Measurements from ENCODE around the gene PPP6R2. TPM values are rescaled to one million over a fixed set of nuclear protein-coding genes. Genes with fewer than 3 reads are reported as not detected.

The PPP6R2 gene
- total RNA-seq, 1 experiment from 2014 or later = 47.8 TPM

- POLR2A ChIA-PET = interaction anchor here (0.7 to 2.0 kb wide), 5 partner anchors 10 to 52 kb away, joined by 3 to 10 read pairs (median 4); partner anchors contain the start of genes MAPK11 and PLXNB2
- no peak overlapping the region for H3K4me3 Mint-ChIP-seq
- H3K9me3 Mint-ChIP-seq = no peaks in the 10 kb centered on the region
- ATAC-seq (no peak), DNase-seq (ENCODE audit: low spot score) (no peak)
- peaks cover 29% of the 10 kb centered on the region for H3K4me1 Mint-ChIP-seq
- CTCF ChIA-PET = interaction anchor here (0.6 to 3.3 kb wide), 13 partner anchors 9 to 264 kb away, joined by 3 to 41 read pairs (median 7); partner anchors contain the start of genes DENND6B, HDAC10, MAPK12 and PLXNB2
- no peaks in the 10 kb centered on the region for H3K36me3 Mint-ChIP-seq
- no peaks in the 10 kb centered on the region for H3K27me3 Mint-ChIP-seq (ENCODE audit: low read depth)
- H3K27ac Mint-ChIP-seq = peak overlapping the region; percentile 72
- no peak for TF ChIP-seq CDX4 (CRISPR knock-in tag; IDR thresholded peaks at IDR 0.05; ENCODE audit: borderline replicate concordance)
- no peak for TF ChIP-seq ZMAT4 (CRISPR knock-in tag; IDR thresholded peaks at IDR 0.05)
- TF ChIP-seq AR (CRISPR knock-in tag; IDR thresholded peaks at IDR 0.05) = no peak
- no peak for TF ChIP-seq TEAD1 (CRISPR knock-in tag; IDR thresholded peaks at IDR 0.05)
- TF ChIP-seq ZNF396 (CRISPR knock-in tag; IDR thresholded peaks at IDR 0.05; ENCODE audit: borderline replicate concordance) = no peak
- no peak for TF ChIP-seq OVOL2 (CRISPR knock-in tag; IDR thresholded peaks at IDR 0.05; ENCODE audit: borderline replicate concordance)
- TF ChIP-seq NFATC4 (CRISPR knock-in tag; IDR thresholded peaks at IDR 0.05) = no peak
- no peak for TF ChIP-seq ZNF671 (CRISPR knock-in tag; IDR thresholded peaks at IDR 0.05)
- TF ChIP-seq ZBTB21 (CRISPR knock-in tag; IDR thresholded peaks at IDR 0.05; ENCODE audit: borderline replicate concordance) = no peak
- no peak for TF ChIP-seq ZNF281 (CRISPR knock-in tag; IDR thresholded peaks at IDR 0.05)
- TF ChIP-seq ZNF532 (CRISPR knock-in tag; IDR thresholded peaks at IDR 0.05; ENCODE audit: borderline replicate concordance) = no peak
- no peak for TF ChIP-seq SP1 (CRISPR knock-in tag; conservative IDR thresholded peaks at IDR 0.05)
- no peak for TF ChIP-seq FOXK1 (CRISPR knock-in tag; IDR thresholded peaks at IDR 0.05)
- TF ChIP-seq E2F5 (CRISPR knock-in tag; IDR thresholded peaks at IDR 0.05) = no peak
- no peak for TF ChIP-seq CTCF (IDR thresholded peaks at IDR 0.05)
- TF ChIP-seq ZNF512 (CRISPR knock-in tag; IDR thresholded peaks at IDR 0.05; ENCODE audit: borderline replicate concordance) = no peak
Measured at GRCh38 chr22:50294319-50294656, 48.8 kb upstream of the PPP6R2 start.
